HG02885 (cell line): ENCODE results near the gene NR4A2.

Experiments used
- ATAC-seq: cut with Tn5 transposase; IDR thresholded peaks from one replicate; pipeline ENCODE4 v1.9.1; 2021; ENCODE audit warnings: mild to moderate bottlenecking; ENCODE audit not compliant: unreplicated experiment, poor library complexity

NR4A2 gene

GRCh38 chr2:156332534-156333273 is at the start of gene NR4A2:
Gene NR4A2 (minus strand): TSS chr2:156332721. CDS start chr2:156330186, 2,535 bp downstream.
- peak; percentile 81 for ATAC-seq

GRCh38 chr2:156380117-156380645 is 47.7 kb upstream of the NR4A2 start:
- ATAC-seq: peak; percentile 87

GRCh38 chr2:156379714-156380113 is 47.2 kb upstream of the NR4A2 start:
- no peak for ATAC-seq

- peak; percentile 43 for ATAC-seq
These were observed 46.5 kb upstream of the NR4A2 start for GRCh38 chr2:156379071-156379470.

- ATAC-seq: no peak
These were observed 34.2 kb upstream of the NR4A2 start for GRCh38 chr2:156366753-156367152.

GRCh38 chr2:156363141-156363540 is 30.6 kb upstream of the NR4A2 start:
- no peak for ATAC-seq

GRCh38 chr2:156356014-156356754 is 23.7 kb upstream of the NR4A2 start:
- ATAC-seq: no peak

GRCh38 chr2:156352911-156353310 is 20.4 kb upstream of the NR4A2 start:
- ATAC-seq: no peak

- no peak for ATAC-seq
These were observed 18.0 kb upstream of the NR4A2 start for GRCh38 chr2:156350374-156351142.

GRCh38 chr2:156349605-156350004 is 17.1 kb upstream of the NR4A2 start:
- peak; percentile 48 for ATAC-seq

GRCh38 chr2:156349161-156349560 is 16.6 kb upstream of the NR4A2 start:
- no peak for ATAC-seq

- no peak for ATAC-seq
These were observed 14.9 kb upstream of the NR4A2 start for GRCh38 chr2:156347431-156347830.

- no peak for ATAC-seq
These were observed 14.2 kb upstream of the NR4A2 start for GRCh38 chr2:156346731-156347130.

GRCh38 chr2:156345582-156345981 is 13.1 kb upstream of the NR4A2 start:
- no peak for ATAC-seq

- ATAC-seq: no peak
These were observed 11.4 kb upstream of the NR4A2 start for GRCh38 chr2:156343940-156344301.

- no peak for ATAC-seq
These were observed 10.8 kb upstream of the NR4A2 start for GRCh38 chr2:156343096-156343939.

- peak; percentile 61 for ATAC-seq
These were observed 10.0 kb upstream of the NR4A2 start for GRCh38 chr2:156342254-156343095.

GRCh38 chr2:156341452-156342253 is 9.1 kb upstream of the NR4A2 start:
- ATAC-seq: peak; percentile 80
